ENCODE measurements around the gene LRCH1. TPM values are rescaled to one million over a fixed set of nuclear protein-coding genes. Genes with fewer than 3 reads are reported as not detected.

The LRCH1 gene
- total and polyA plus RNA-seq, 2 of the 13 experiments (the other 11 are each of a cell fraction or from before 2014, with no cell fraction given): 4.1 to 12.6 TPM

DNA sequence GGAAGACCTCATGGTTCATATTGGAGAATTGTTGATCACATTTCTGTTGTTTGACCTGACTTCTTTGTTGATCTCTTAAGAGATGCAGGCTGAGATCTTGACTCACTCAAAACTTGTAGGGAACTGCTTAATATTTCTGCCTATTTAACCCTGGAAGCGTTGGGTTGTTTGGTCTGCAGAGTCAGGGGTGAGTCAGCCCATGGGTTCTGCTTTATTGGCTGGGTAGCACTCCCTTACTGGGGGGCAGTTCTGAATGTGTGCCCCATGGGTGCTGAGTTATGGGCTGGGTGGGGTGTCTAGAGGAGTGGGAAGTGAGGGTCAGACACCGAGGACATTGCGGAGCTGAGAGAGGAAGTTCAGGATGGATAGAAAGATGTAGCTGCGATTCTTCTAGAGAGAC, 87.9 kb downstream of the LRCH1 start:
- no peaks in the 10 kb centered on the region for H3K36me3 ChIP-seq (replicated peaks in 1 of 2; ENCODE audit: control insufficient read depth in 1 of 2, insufficient read depth in 2 of 2, low read length in 2 of 2)
- H3K9me3 ChIP-seq (ENCODE audit: low read length): no peaks in the 10 kb centered on the region
- peaks cover 47% of the 10 kb centered on the region for H3K4me1 ChIP-seq (ENCODE audit: insufficient read depth, low read length)
- H3K79me2 ChIP-seq (ENCODE audit: insufficient read depth, low read length): peaks cover 51% of the 10 kb centered on the region
- DNase-seq (ENCODE audit: low spot score) (no peak), FAIRE-seq (no peak), ATAC-seq (no peak)
- H2AFZ ChIP-seq (ENCODE audit: low read length): no peak overlapping the region
- H4K20me1 ChIP-seq (ENCODE audit: insufficient read depth, low read length): no peaks in the 10 kb centered on the region
- CTCF ChIA-PET (ENCODE audit: low intra/inter-chr PET ratio, low total read pairs): no interaction called here
- BruUV-seq (replicated peaks): no TSS peak
- POLR2A ChIA-PET: no interaction called here
- no peak overlapping the region for H3K4me3 ChIP-seq (replicated peaks in 1 of 3; ENCODE audit: insufficient read depth in 1 of 3, low read depth in 2 of 3, low read length in 3 of 3)
- in situ Hi-C loops (cut with HindIII; ENCODE audit: extremely low pct_ligation_motif_present, low pct_unique_long_range_greater_than_20kb) (no loop called here), intact Hi-C loops (cut with micrococcal nuclease; ENCODE audit: unreplicated experiment) (no loop called here)
- H3K9ac ChIP-seq (ENCODE audit: insufficient read depth, low read depth, low read length): no peak overlapping the region
- no peak overlapping the region for H3K4me2 ChIP-seq (ENCODE audit: low read depth, low read length)
- no peaks in the 10 kb centered on the region for H3K27me3 ChIP-seq (ENCODE audit: control insufficient read depth in 1 of 2, insufficient read depth in 2 of 2, low read length in 2 of 2)
- WGBS (ENCODE audit: low lambda C conversion rate): 96% methylated on average over 4 of the region's 4 CpGs
- no peak overlapping the region for H3K27ac ChIP-seq (ENCODE audit: extremely low read length, insufficient read depth, low read length)
- TF ChIP-seq ZMYM3 (CRISPR knock-in tag; IDR thresholded peaks at IDR 0.05) (no peak), ZNF891 (CRISPR knock-in tag; IDR thresholded peaks at IDR 0.05) (no peak), MYNN (CRISPR knock-in tag; IDR thresholded peaks at IDR 0.05; ENCODE audit: low read depth) (no peak), STAG1 (CRISPR knock-in tag; IDR thresholded peaks at IDR 0.05) (no peak), PITX1 (CRISPR knock-in tag; IDR thresholded peaks at IDR 0.05) (no peak), TAF15 (IDR thresholded peaks at IDR 0.05; ENCODE audit: low read depth, low read length, poor library complexity, severe bottlenecking) (no peak), FOXM1 (CRISPR knock-in tag; IDR thresholded peaks at IDR 0.05) (no peak), U2AF2 (IDR thresholded peaks at IDR 0.05; ENCODE audit: low read depth, low read length) (no peak), ZNF205 (CRISPR knock-in tag; IDR thresholded peaks at IDR 0.05) (no peak), ZNF629 (CRISPR knock-in tag; conservative IDR thresholded peaks at IDR 0.05) (no peak), ZNF543 (CRISPR knock-in tag; IDR thresholded peaks at IDR 0.05) (no peak), PHF5A (CRISPR knock-in tag; IDR thresholded peaks at IDR 0.05; ENCODE audit: low read depth, unreplicated experiment) (no peak), ZNF326 (CRISPR knock-in tag; IDR thresholded peaks at IDR 0.05; ENCODE audit: borderline replicate concordance) (no peak)
- TF ChIP-seq, protein P1, sequence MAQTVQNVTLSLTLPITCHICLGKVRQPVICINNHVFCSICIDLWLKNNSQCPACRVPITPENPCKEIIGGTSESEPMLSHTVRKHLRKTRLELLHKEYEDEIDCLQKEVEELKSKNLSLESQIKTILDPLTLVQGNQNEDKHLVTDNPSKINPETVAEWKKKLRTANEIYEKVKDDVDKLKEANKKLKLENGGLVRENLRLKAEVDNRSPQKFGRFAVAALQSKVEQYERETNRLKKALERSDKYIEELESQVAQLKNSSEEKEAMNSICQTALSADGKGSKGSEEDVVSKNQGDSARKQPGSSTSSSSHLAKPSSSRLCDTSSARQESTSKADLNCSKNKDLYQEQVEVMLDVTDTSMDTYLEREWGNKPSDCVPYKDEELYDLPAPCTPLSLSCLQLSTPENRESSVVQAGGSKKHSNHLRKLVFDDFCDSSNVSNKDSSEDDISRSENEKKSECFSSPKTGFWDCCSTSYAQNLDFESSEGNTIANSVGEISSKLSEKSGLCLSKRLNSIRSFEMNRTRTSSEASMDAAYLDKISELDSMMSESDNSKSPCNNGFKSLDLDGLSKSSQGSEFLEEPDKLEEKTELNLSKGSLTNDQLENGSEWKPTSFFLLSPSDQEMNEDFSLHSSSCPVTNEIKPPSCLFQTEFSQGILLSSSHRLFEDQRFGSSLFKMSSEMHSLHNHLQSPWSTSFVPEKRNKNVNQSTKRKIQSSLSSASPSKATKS (CRISPR knock-in tag; IDR thresholded peaks at IDR 0.05): no peak
- TF ChIP-seq, protein P2, sequence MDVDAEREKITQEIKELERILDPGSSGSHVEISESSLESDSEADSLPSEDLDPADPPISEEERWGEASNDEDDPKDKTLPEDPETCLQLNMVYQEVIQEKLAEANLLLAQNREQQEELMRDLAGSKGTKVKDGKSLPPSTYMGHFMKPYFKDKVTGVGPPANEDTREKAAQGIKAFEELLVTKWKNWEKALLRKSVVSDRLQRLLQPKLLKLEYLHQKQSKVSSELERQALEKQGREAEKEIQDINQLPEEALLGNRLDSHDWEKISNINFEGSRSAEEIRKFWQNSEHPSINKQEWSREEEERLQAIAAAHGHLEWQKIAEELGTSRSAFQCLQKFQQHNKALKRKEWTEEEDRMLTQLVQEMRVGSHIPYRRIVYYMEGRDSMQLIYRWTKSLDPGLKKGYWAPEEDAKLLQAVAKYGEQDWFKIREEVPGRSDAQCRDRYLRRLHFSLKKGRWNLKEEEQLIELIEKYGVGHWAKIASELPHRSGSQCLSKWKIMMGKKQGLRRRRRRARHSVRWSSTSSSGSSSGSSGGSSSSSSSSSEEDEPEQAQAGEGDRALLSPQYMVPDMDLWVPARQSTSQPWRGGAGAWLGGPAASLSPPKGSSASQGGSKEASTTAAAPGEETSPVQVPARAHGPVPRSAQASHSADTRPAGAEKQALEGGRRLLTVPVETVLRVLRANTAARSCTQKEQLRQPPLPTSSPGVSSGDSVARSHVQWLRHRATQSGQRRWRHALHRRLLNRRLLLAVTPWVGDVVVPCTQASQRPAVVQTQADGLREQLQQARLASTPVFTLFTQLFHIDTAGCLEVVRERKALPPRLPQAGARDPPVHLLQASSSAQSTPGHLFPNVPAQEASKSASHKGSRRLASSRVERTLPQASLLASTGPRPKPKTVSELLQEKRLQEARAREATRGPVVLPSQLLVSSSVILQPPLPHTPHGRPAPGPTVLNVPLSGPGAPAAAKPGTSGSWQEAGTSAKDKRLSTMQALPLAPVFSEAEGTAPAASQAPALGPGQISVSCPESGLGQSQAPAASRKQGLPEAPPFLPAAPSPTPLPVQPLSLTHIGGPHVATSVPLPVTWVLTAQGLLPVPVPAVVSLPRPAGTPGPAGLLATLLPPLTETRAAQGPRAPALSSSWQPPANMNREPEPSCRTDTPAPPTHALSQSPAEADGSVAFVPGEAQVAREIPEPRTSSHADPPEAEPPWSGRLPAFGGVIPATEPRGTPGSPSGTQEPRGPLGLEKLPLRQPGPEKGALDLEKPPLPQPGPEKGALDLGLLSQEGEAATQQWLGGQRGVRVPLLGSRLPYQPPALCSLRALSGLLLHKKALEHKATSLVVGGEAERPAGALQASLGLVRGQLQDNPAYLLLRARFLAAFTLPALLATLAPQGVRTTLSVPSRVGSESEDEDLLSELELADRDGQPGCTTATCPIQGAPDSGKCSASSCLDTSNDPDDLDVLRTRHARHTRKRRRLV (CRISPR knock-in tag; IDR thresholded peaks at IDR 0.05): no peak

Measured in HepG2 (cell line).